Liver (tissue), 9 donors: ENCODE results near the gene C20orf173. TPM values are rescaled to one million over a fixed set of nuclear protein-coding genes. Genes with fewer than 3 reads are reported as not detected.

Experiments
- DNase-seq: peaks from one replicate; pipeline ENCODE4 v3.0.0-alpha.2; 2017; ENCODE audit warnings: low spot score
- H3K27ac ChIP-seq, 2 donors: one replicate each; pipeline ENCODE4 v1.7.0; 2013; ENCODE audit warnings: inconsistent platforms in 2 of 2, low read length in 2 of 2, control low read depth in 1 of 2, low read depth in 1 of 2, mild to moderate bottlenecking in 1 of 2
- H3K27me3 ChIP-seq, 4 donors: one replicate each; pipeline versions ENCODE4 v1.6.1 to v1.7.0; 2013; ENCODE audit warnings: low read length in 3 of 4, inconsistent platforms in 1 of 4, mild to moderate bottlenecking in 1 of 4, moderate library complexity in 1 of 4; ENCODE audit not compliant: control insufficient read depth in 4 of 4, insufficient read depth in 4 of 4
- H3K36me3 ChIP-seq, 4 donors: one replicate each; pipeline versions ENCODE4 v1.6.1 to v1.7.0; 2013; ENCODE audit warnings: low read length in 3 of 4, mild to moderate bottlenecking in 3 of 4, low read depth in 1 of 4, moderate library complexity in 1 of 4; ENCODE audit not compliant: control insufficient read depth in 4 of 4, insufficient read depth in 3 of 4
- H3K4me1 ChIP-seq, 4 donors: one replicate each; pipeline versions ENCODE4 v1.6.1 to v1.7.0; 2013; ENCODE audit warnings: low read length in 3 of 4, mild to moderate bottlenecking in 3 of 4, moderate library complexity in 1 of 4; ENCODE audit not compliant: control insufficient read depth in 4 of 4, insufficient read depth in 4 of 4
- H3K4me3 ChIP-seq, 3 donors: one replicate each; pipeline versions ENCODE4 v1.6.1 to v1.7.0; 2013; ENCODE audit warnings: low read length in 3 of 3, control low read depth in 1 of 3, low read depth in 1 of 3, mild to moderate bottlenecking in 1 of 3
- H3K9ac ChIP-seq, 2 donors: one replicate each; pipeline ENCODE4 v1.7.0; 2013; ENCODE audit warnings: low read length in 2 of 2, mild to moderate bottlenecking in 2 of 2, moderate library complexity in 2 of 2, control low read depth in 1 of 2, low read depth in 1 of 2
- H3K9me3 ChIP-seq, 4 donors: one replicate each; pipeline versions ENCODE4 v1.6.1 to v1.7.0; 2013; ENCODE audit warnings: low read length in 3 of 4; ENCODE audit not compliant: control insufficient read depth in 4 of 4
- EGR1 ChIP-seq, 2 donors: IDR thresholded peaks; 2 replicates each; pipeline ENCODE4 v1.6.1; 2016 to 2018; ENCODE audit warnings: antibody characterized with exemption in 2 of 2, low read depth in 2 of 2
- FOXA1 ChIP-seq: IDR thresholded peaks from 2 replicates; pipeline ENCODE4 v1.6.1; 2016; ENCODE audit warnings: antibody characterized with exemption
- FOXA2 ChIP-seq: IDR thresholded peaks from 2 replicates; pipeline ENCODE4 v1.6.1; 2016; ENCODE audit warnings: antibody characterized with exemption
- GABPA ChIP-seq, 2 donors: IDR thresholded peaks in 1 of 2; conservative IDR thresholded peaks in 1 of 2; 2 replicates each; pipeline ENCODE4 v1.6.1; 2016; ENCODE audit warnings: antibody characterized with exemption in 2 of 2, mild to moderate bottlenecking in 1 of 2, moderate library complexity in 1 of 2
- HNF4A ChIP-seq, 2 donors: conservative IDR thresholded peaks; 2 replicates each; pipeline ENCODE4 v1.6.1; 2016; ENCODE audit warnings: antibody characterized with exemption in 2 of 2, mild to moderate bottlenecking in 2 of 2
- HNF4G ChIP-seq: IDR thresholded peaks from 2 replicates; pipeline ENCODE4 v1.6.1; 2016; ENCODE audit warnings: antibody characterized with exemption
- JUND ChIP-seq, 2 donors: IDR thresholded peaks; 2 replicates each; pipeline ENCODE4 v1.6.1; 2016; ENCODE audit warnings: antibody characterized with exemption in 2 of 2
- NR2F2 ChIP-seq: IDR thresholded peaks from 2 replicates; pipeline ENCODE4 v1.6.1; 2016; ENCODE audit warnings: antibody characterized with exemption
- RAD21 ChIP-seq, 2 donors: IDR thresholded peaks; 2 replicates each; pipeline ENCODE4 v1.6.1; 2016; ENCODE audit warnings: antibody characterized with exemption in 2 of 2, mild to moderate bottlenecking in 2 of 2
- RXRA ChIP-seq, 2 donors: IDR thresholded peaks; 2 replicates each; pipeline ENCODE4 v1.6.1; 2017 to 2018; ENCODE audit warnings: antibody characterized with exemption in 2 of 2, mild to moderate bottlenecking in 1 of 2
- SP1 ChIP-seq: IDR thresholded peaks from 2 replicates; pipeline ENCODE4 v1.6.1; 2018; ENCODE audit warnings: antibody characterized with exemption, mild to moderate bottlenecking
- TAF1 ChIP-seq: conservative IDR thresholded peaks from 2 replicates; pipeline ENCODE4 v1.6.1; 2016; ENCODE audit warnings: antibody characterized with exemption, mild to moderate bottlenecking
- YY1 ChIP-seq: IDR thresholded peaks from 2 replicates; pipeline ENCODE4 v1.6.1; 2016; ENCODE audit warnings: antibody characterized with exemption, mild to moderate bottlenecking
- WGBS: extraction: QIAGEN DNeasy Blood & Tissue Kit; methylation state at CpG from one replicate; pipeline ENCODE4 v1.1.7; 2013; 5-methylcytosine and 5-hydroxymethylcytosine counted together
- polyA plus RNA-seq, 2 donors: library from polyadenylated mRNA; stranded (reverse) in 1 of 2; unstranded in 1 of 2; fragments of 200-250 nt in 1 of 2; fragments of >200 nt in 1 of 2; fragmentation: Nextera tagmentation in 1 of 2; extraction: Ambion mirVana in 1 of 2; gene quantifications; one replicate each; pipeline versions ENCODE4 v1.2.1 to v1.2.3, GENCODE V29; 2013 to 2015
- total RNA-seq, 2 donors: library from RNA; depleted of rRNA; stranded (reverse); fragments of >200 nt; gene quantifications; one replicate each; pipeline ENCODE4 v1.2.3, GENCODE V29; 2014
- TF ChIP-seq, protein P1 (sequence below): IDR thresholded peaks from 2 replicates; pipeline ENCODE4 v1.6.1; 2016; ENCODE audit warnings: antibody characterized with exemption
- TF ChIP-seq, protein P2 (sequence below): fragments of 150-350 bp; IDR thresholded peaks from 2 replicates; pipeline ENCODE4 v1.5.1; 2017; ENCODE audit warnings: improper control_type of control experiment, low read depth, low read length; ENCODE audit not compliant: missing input control
- TF ChIP-seq, protein P3 (sequence below): IDR thresholded peaks from 2 replicates; pipeline ENCODE4 v1.6.1; 2016; ENCODE audit warnings: antibody characterized with exemption
- TF ChIP-seq, protein P4 (sequence below): IDR thresholded peaks from 2 replicates; pipeline ENCODE4 v1.6.1; 2016; ENCODE audit warnings: antibody characterized with exemption, mild to moderate bottlenecking
- TF ChIP-seq, protein P5 (sequence below): IDR thresholded peaks from 2 replicates; pipeline ENCODE4 v1.6.1; 2016; ENCODE audit warnings: antibody characterized with exemption
- donor health status: healthy.
- donor health status: healthy.
- donor health status: healthy.
- donor health status: healthy.
- donor health status: healthy.

C20orf173 gene
- total and polyA plus RNA-seq, 4 donors: not detected

DNA sequence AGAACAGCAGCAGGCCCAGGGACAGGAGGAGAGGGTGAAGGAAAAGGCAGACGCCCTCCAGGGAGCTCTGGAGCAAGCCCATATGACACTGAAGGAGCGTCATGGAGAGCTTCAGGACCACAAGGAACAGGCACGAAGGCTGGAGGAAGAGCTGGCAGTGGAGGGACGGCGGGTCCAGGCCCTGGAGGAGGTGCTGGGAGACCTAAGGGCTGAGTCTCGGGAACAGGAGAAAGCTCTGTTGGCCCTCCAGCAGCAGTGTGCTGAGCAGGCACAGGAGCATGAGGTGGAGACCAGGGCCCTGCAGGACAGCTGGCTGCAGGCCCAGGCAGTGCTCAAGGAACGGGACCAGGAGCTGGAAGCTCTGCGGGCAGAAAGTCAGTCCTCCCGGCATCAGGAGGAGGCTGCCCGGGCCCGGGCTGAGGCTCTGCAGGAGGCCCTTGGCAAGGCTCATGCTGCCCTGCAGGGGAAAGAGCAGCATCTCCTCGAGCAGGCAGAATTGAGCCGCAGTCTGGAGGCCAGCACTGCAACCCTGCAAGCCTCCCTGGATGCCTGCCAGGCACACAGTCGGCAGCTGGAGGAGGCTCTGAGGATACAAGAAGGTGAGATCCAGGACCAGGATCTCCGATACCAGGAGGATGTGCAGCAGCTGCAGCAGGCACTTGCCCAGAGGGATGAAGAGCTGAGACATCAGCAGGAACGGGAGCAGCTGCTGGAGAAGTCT, 25.5 kb downstream of the C20orf173 start:
- no peaks in the 10 kb centered on the region for H3K27me3 ChIP-seq
- peaks cover 6 to 83% (median 33%) of the 10 kb centered on the region in 4 donors for H3K36me3 ChIP-seq
- no peak for TF ChIP-seq GABPA (IDR thresholded peaks at IDR 0.05 in 1 of 2, conservative IDR thresholded peaks at IDR 0.05 in 1 of 2)
- no peak for TF ChIP-seq TAF1
- TF ChIP-seq FOXA1: no peak
- TF ChIP-seq HNF4A (conservative IDR thresholded peaks at IDR 0.05): no peak
- TF ChIP-seq, protein P1, sequence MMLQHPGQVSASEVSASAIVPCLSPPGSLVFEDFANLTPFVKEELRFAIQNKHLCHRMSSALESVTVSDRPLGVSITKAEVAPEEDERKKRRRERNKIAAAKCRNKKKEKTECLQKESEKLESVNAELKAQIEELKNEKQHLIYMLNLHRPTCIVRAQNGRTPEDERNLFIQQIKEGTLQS: no peak
- no peak for TF ChIP-seq RXRA (IDR thresholded peaks at IDR 0.05)
- TF ChIP-seq NR2F2: no peak
- TF ChIP-seq, protein P2, sequence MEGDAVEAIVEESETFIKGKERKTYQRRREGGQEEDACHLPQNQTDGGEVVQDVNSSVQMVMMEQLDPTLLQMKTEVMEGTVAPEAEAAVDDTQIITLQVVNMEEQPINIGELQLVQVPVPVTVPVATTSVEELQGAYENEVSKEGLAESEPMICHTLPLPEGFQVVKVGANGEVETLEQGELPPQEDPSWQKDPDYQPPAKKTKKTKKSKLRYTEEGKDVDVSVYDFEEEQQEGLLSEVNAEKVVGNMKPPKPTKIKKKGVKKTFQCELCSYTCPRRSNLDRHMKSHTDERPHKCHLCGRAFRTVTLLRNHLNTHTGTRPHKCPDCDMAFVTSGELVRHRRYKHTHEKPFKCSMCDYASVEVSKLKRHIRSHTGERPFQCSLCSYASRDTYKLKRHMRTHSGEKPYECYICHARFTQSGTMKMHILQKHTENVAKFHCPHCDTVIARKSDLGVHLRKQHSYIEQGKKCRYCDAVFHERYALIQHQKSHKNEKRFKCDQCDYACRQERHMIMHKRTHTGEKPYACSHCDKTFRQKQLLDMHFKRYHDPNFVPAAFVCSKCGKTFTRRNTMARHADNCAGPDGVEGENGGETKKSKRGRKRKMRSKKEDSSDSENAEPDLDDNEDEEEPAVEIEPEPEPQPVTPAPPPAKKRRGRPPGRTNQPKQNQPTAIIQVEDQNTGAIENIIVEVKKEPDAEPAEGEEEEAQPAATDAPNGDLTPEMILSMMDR: no peak
- no peak for TF ChIP-seq EGR1 (IDR thresholded peaks at IDR 0.05; ENCODE audit: low read depth in 2 of 2)
- TF ChIP-seq RAD21 (IDR thresholded peaks at IDR 0.05): no peak
- TF ChIP-seq, protein P3, sequence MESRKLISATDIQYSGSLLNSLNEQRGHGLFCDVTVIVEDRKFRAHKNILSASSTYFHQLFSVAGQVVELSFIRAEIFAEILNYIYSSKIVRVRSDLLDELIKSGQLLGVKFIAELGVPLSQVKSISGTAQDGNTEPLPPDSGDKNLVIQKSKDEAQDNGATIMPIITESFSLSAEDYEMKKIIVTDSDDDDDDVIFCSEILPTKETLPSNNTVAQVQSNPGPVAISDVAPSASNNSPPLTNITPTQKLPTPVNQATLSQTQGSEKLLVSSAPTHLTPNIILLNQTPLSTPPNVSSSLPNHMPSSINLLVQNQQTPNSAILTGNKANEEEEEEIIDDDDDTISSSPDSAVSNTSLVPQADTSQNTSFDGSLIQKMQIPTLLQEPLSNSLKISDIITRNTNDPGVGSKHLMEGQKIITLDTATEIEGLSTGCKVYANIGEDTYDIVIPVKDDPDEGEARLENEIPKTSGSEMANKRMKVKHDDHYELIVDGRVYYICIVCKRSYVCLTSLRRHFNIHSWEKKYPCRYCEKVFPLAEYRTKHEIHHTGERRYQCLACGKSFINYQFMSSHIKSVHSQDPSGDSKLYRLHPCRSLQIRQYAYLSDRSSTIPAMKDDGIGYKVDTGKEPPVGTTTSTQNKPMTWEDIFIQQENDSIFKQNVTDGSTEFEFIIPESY: no peak
- TF ChIP-seq JUND (IDR thresholded peaks at IDR 0.05): no peak
- TF ChIP-seq YY1: no peak
- TF ChIP-seq FOXA2: no peak
- TF ChIP-seq, protein P4, sequence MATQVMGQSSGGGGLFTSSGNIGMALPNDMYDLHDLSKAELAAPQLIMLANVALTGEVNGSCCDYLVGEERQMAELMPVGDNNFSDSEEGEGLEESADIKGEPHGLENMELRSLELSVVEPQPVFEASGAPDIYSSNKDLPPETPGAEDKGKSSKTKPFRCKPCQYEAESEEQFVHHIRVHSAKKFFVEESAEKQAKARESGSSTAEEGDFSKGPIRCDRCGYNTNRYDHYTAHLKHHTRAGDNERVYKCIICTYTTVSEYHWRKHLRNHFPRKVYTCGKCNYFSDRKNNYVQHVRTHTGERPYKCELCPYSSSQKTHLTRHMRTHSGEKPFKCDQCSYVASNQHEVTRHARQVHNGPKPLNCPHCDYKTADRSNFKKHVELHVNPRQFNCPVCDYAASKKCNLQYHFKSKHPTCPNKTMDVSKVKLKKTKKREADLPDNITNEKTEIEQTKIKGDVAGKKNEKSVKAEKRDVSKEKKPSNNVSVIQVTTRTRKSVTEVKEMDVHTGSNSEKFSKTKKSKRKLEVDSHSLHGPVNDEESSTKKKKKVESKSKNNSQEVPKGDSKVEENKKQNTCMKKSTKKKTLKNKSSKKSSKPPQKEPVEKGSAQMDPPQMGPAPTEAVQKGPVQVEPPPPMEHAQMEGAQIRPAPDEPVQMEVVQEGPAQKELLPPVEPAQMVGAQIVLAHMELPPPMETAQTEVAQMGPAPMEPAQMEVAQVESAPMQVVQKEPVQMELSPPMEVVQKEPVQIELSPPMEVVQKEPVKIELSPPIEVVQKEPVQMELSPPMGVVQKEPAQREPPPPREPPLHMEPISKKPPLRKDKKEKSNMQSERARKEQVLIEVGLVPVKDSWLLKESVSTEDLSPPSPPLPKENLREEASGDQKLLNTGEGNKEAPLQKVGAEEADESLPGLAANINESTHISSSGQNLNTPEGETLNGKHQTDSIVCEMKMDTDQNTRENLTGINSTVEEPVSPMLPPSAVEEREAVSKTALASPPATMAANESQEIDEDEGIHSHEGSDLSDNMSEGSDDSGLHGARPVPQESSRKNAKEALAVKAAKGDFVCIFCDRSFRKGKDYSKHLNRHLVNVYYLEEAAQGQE: no peak
- TF ChIP-seq, protein P5, sequence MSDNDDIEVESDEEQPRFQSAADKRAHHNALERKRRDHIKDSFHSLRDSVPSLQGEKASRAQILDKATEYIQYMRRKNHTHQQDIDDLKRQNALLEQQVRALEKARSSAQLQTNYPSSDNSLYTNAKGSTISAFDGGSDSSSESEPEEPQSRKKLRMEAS: no peak
- no peak for TF ChIP-seq SP1
- no peak for TF ChIP-seq HNF4G

More for the DNA sequence above, 25.5 kb downstream of the C20orf173 start:
- no peak overlapping the region for H3K4me3 ChIP-seq
- H3K27ac ChIP-seq: no peak overlapping the region
- H3K9ac ChIP-seq: no peak overlapping the region
- no peaks in the 10 kb centered on the region for H3K4me1 ChIP-seq
- 94% methylated on average over 16 of the region's 16 CpGs for WGBS
- H3K9me3 ChIP-seq: no peaks in the 10 kb centered on the region
- DNase-seq: no peak
